HepG2 (cell line): Measurements from ENCODE around the gene C14orf93. TPM values are rescaled to one million over a fixed set of nuclear protein-coding genes. Genes with fewer than 3 reads are reported as not detected.

Experiments
- ATF7 ChIP-seq, 2 experiments: fragments of 450-650 bp in 1 of 2; sonication (generic) in 1 of 2; formaldehyde crosslinking in 1 of 2; IDR thresholded peaks; 2 replicates each; pipeline versions ENCODE4 v1.4.0 to v1.6.1; 2016 to 2020; ENCODE audit warnings: antibody characterized with exemption in 1 of 2, mild to moderate bottlenecking in 1 of 2, missing genetic modification reagents in 1 of 2
- CSRNP1 ChIP-seq: sonication (generic); formaldehyde crosslinking; IDR thresholded peaks from 2 replicates; pipeline ENCODE4 v1.8.1; 2023; ENCODE audit warnings: mild to moderate bottlenecking, missing genetic modification reagents
- ETV5 ChIP-seq: IDR thresholded peaks from 2 replicates; pipeline ENCODE4 v1.6.1; 2018; ENCODE audit warnings: missing biosample characterization, missing genetic modification reagents, inconsistent platforms, borderline replicate concordance
- KIAA2018 ChIP-seq: sonication (generic); formaldehyde crosslinking; IDR thresholded peaks from 2 replicates; pipeline ENCODE4 v1.5.0; 2020; ENCODE audit warnings: mild to moderate bottlenecking, missing genetic modification reagents, borderline replicate concordance
- KLF11 ChIP-seq: IDR thresholded peaks from 2 replicates; pipeline ENCODE4 v1.6.1; 2016; ENCODE audit warnings: missing compliant biosample characterization
- PCBP1 ChIP-seq: fragments of 200-400 bp; formaldehyde crosslinking; IDR thresholded peaks from 2 replicates; pipeline ENCODE4 v1.6.1; 2017; ENCODE audit warnings: mild to moderate bottlenecking, low read depth, low read length, borderline replicate concordance
- SRSF9 ChIP-seq: fragments of 200-400 bp; formaldehyde crosslinking; IDR thresholded peaks from 2 replicates; pipeline ENCODE4 v1.6.1; 2018; ENCODE audit warnings: borderline replicate concordance, mild to moderate bottlenecking, low read depth, low read length; ENCODE audit not compliant: insufficient read depth, poor library complexity, severe bottlenecking
- TFDP1 ChIP-seq: IDR thresholded peaks from 2 replicates; pipeline ENCODE4 v1.6.1; 2016; ENCODE audit warnings: missing compliant biosample characterization, missing genetic modification reagents, borderline replicate concordance
- ZBTB34 ChIP-seq: sonication (generic); formaldehyde crosslinking; IDR thresholded peaks from 2 replicates; pipeline ENCODE4 v1.8.0; 2022; ENCODE audit warnings: mild to moderate bottlenecking, missing genetic modification reagents
- ZNF256 ChIP-seq: sonication (generic); formaldehyde crosslinking; conservative IDR thresholded peaks from 2 replicates; pipeline ENCODE4 v1.4.0; 2020; ENCODE audit warnings: missing genetic modification reagents
- ZNF292 ChIP-seq: sonication (generic); formaldehyde crosslinking; IDR thresholded peaks from 2 replicates; pipeline ENCODE4 v1.8.1; 2022; ENCODE audit warnings: mild to moderate bottlenecking, low read depth, missing genetic modification reagents, borderline replicate concordance
- ZNF337 ChIP-seq: sonication (generic); formaldehyde crosslinking; IDR thresholded peaks from 2 replicates; pipeline ENCODE4 v1.5.1; 2020; ENCODE audit warnings: missing genetic modification reagents, low read depth, mild to moderate bottlenecking, borderline replicate concordance
- ZNF343 ChIP-seq: sonication (generic); formaldehyde crosslinking; IDR thresholded peaks from 2 replicates; pipeline ENCODE4 v1.4.0; 2020; ENCODE audit warnings: mild to moderate bottlenecking, missing genetic modification reagents
- ZNF543 ChIP-seq: sonication (generic); formaldehyde crosslinking; IDR thresholded peaks from 2 replicates; pipeline ENCODE4 v1.4.0; 2020; ENCODE audit warnings: mild to moderate bottlenecking, missing genetic modification reagents
- ZNF547 ChIP-seq: sonication (generic); formaldehyde crosslinking; IDR thresholded peaks from 2 replicates; pipeline ENCODE4 v1.5.1; 2020; ENCODE audit warnings: mild to moderate bottlenecking, missing genetic modification reagents
- polyA plus RNA-seq, 8 experiments: library from polyadenylated mRNA; depleted of rRNA in 3 of 8; stranded (reverse) in 7 of 8; unstranded in 1 of 8; fragments of >200 nt; fragmentation: Illumina TruSeq in 4 of 8; extraction: Trizol in 4 of 8; gene quantifications; 2 replicates each; pipeline versions ENCODE4 v1.2.1 to v1.2.3, GENCODE V29; 2011 to 2016; ENCODE audit warnings: low read depth in 4 of 8, missing spikeins in 1 of 8, mixed read lengths in 1 of 8; ENCODE audit not compliant: insufficient read depth in 1 of 8
- total RNA-seq, 5 experiments: library from RNA; depleted of rRNA; stranded (reverse); fragments of >200 nt; fragmentation: Illumina TruSeq; extraction: Trizol; gene quantifications; 2 replicates each; pipeline ENCODE4 v1.2.3, GENCODE V29; 2016; ENCODE audit warnings: low read depth in 1 of 5

The C14orf93 gene
- total and polyA plus RNA-seq, 2 of the 13 experiments (the other 11 are each of a cell fraction or from before 2014, with no cell fraction given) = 11.4 to 22.5 TPM

GRCh38 chr14:22977684-22978486 lies 32.1 kb downstream of the C14orf93 start (continued):
- TF ChIP-seq KIAA2018 (CRISPR knock-in tag) (no peak), ATF7 (IDR thresholded peaks at IDR 0.05) (peak; percentile 97), ATF7 (CRISPR knock-in tag; IDR thresholded peaks at IDR 0.05) (peak; percentile 100), ZNF547 (CRISPR knock-in tag) (peak; percentile 84; the same call in 1 of the 2 replicates), ZNF292 (CRISPR knock-in tag) (peak; percentile 65; the same call in 1 of the 2 replicates), TFDP1 (CRISPR knock-in tag) (peak; percentile 48), PCBP1 (peak; percentile 99), ETV5 (peak; percentile 79), ZNF256 (CRISPR knock-in tag) (no peak), ZBTB34 (CRISPR knock-in tag) (no peak), ZNF343 (CRISPR knock-in tag) (peak; percentile 65; the same call in 1 of the 2 replicates), SRSF9 (no peak), ZNF543 (CRISPR knock-in tag) (peak; percentile 92; the same call in 1 of the 2 replicates), KLF11 (CRISPR knock-in tag) (0 out of 2 replicates have a peak, but pooled peaks have one; percentile 17), CSRNP1 (CRISPR knock-in tag) (no peak), ZNF337 (CRISPR knock-in tag) (no peak)
